HL-60 (cell line): ENCODE data around the gene NMT2.

ENCODE experiments used
- CTCF ChIP-seq: IDR thresholded peaks from one replicate; pipeline ENCODE4 v1.5.1; 2011; ENCODE audit warnings: low read length, control low read depth, inconsistent platforms; ENCODE audit not compliant: insufficient read depth
- GABPA ChIP-seq: IDR thresholded peaks from 2 replicates; pipeline ENCODE4 v1.6.1; 2012; ENCODE audit warnings: low read depth
- POLR2AphosphoS5 ChIP-seq: IDR thresholded peaks from 2 replicates; pipeline ENCODE4 v1.6.1; 2012; ENCODE audit warnings: low read depth
- SPI1 ChIP-seq: IDR thresholded peaks from 2 replicates; pipeline ENCODE4 v1.6.1; 2012; ENCODE audit warnings: low read depth, mild to moderate bottlenecking, borderline replicate concordance

- TF ChIP-seq CTCF (no peak), POLR2AphosphoS5 (no peak), GABPA (no peak), SPI1 (no peak)
These were observed 45.9 kb downstream of the NMT2 start for GRCh38 chr10:15122477-15123030.
